ENCODE measurements around the gene BICD2. TPM values are rescaled to one million over a fixed set of nuclear protein-coding genes. Genes with fewer than 3 reads are reported as not detected.
A peak's percentile ranks its signal among the peaks of the same experiment; 100 is the strongest.

The BICD2 gene
- total RNA-seq, 1 donor from 2014 or later, result 48.2 TPM

DNA sequence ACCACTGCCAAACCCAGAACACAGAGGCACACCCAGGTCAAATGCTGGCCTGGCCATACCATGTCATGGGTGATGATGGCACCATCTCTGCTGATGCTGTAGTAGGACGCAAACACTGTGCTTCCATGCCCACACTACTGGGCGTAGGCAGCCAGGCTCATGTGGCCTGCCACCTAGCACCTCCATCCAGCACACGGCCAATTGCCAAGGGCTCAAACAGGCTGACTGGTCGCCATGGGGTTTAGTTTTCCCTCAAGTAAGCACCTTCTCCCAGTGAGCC is 39.4 kb downstream of the BICD2 start:
- Mint-ChIP-seq H3K4me1 (ENCODE audit: low read depth, unreplicated experiment) (peaks cover 33% of the 10 kb centered on the region), H3K27me3 (ENCODE audit: low read depth, unreplicated experiment) (no peaks in the 10 kb centered on the region), H3K4me3 (ENCODE audit: unreplicated experiment) (no peak overlapping the region), H3K9me3 (ENCODE audit: unreplicated experiment) (no peaks in the 10 kb centered on the region), H3K27ac (ENCODE audit: unreplicated experiment) (peak overlapping the region; percentile 62), H3K36me3 (ENCODE audit: low read depth, unreplicated experiment) (peaks cover 22% of the 10 kb centered on the region)
- no peaks in the 10 kb centered on the region for H3K9me3 ChIP-seq (ENCODE audit: insufficient read depth, low read depth, low read length)
- peaks cover 90% of the 10 kb centered on the region for H4K20me1 ChIP-seq (ENCODE audit: insufficient read depth, low read length)
- H3K36me3 ChIP-seq (ENCODE audit: insufficient read depth, low read length), result peaks cover 18% of the 10 kb centered on the region
- no peak overlapping the region for H3K27ac ChIP-seq (ENCODE audit: low read depth, low read length)
- H3K79me2 ChIP-seq (ENCODE audit: insufficient read depth, low read length), result peaks cover 76% of the 10 kb centered on the region
- no peak overlapping the region for H3K9ac ChIP-seq (ENCODE audit: low read length)
- FAIRE-seq, result no peak
- TF ChIP-seq EZH2 (IDR thresholded peaks at IDR 0.05; ENCODE audit: insufficient read depth, low read length), result no peak
- TF ChIP-seq, protein P1, sequence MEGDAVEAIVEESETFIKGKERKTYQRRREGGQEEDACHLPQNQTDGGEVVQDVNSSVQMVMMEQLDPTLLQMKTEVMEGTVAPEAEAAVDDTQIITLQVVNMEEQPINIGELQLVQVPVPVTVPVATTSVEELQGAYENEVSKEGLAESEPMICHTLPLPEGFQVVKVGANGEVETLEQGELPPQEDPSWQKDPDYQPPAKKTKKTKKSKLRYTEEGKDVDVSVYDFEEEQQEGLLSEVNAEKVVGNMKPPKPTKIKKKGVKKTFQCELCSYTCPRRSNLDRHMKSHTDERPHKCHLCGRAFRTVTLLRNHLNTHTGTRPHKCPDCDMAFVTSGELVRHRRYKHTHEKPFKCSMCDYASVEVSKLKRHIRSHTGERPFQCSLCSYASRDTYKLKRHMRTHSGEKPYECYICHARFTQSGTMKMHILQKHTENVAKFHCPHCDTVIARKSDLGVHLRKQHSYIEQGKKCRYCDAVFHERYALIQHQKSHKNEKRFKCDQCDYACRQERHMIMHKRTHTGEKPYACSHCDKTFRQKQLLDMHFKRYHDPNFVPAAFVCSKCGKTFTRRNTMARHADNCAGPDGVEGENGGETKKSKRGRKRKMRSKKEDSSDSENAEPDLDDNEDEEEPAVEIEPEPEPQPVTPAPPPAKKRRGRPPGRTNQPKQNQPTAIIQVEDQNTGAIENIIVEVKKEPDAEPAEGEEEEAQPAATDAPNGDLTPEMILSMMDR (IDR thresholded peaks at IDR 0.05; ENCODE audit: insufficient read depth, low read depth, low read length), result no peak
- peaks cover 19% of the 10 kb centered on the region for H3K4me1 ChIP-seq (ENCODE audit: insufficient read depth, low read length)
- no peak for DNase-seq (ENCODE audit: low read depth)
- H3K4me3 ChIP-seq (ENCODE audit: insufficient read depth, low read depth, low read length), result no peak overlapping the region
- no peak overlapping the region for H2AFZ ChIP-seq (ENCODE audit: low read depth, low read length)
- no peaks in the 10 kb centered on the region for H3K27me3 ChIP-seq (ENCODE audit: insufficient read depth, low read length)
- no peak overlapping the region for H3K4me2 ChIP-seq (ENCODE audit: low read length)

DNA sequence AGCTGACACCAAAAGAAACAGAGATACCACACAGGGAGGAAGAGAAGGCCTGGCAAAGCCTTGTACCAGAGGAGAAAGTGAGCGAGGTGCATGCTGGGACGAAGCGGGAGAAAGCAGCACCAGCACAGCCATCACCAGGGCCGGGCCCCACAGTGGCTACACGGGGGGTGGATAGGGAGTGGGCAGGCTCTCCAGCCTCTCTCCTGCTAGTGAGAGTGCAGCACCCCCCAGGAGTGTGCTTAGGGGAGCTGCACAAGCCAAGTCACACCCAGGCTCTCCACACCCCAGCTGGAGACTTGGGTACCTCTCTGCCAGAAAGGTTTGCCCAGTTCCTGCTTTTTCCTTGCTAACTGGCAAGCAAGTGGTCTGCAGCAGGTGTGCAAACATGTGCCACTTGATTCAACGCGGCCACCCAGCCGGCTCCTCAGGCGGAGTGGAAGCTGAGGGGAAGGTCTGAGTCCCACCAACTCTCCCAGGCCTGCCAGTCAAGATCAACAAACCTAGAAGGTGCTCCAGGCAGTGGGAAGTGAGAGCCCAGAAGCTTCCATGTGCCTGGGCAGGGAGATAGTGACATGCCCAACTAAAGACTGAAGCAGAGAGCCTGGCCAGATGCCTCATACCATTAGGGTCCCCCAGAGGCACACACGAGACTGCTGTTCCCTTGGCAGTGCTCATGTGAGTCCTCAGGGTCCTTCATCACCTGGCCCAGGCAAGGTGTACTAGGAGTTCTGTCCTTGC is 39.9 kb downstream of the BICD2 start:
- TF ChIP-seq EZH2 (IDR thresholded peaks at IDR 0.05; ENCODE audit: insufficient read depth, low read length), result no peak
- TF ChIP-seq, protein P1 (IDR thresholded peaks at IDR 0.05; ENCODE audit: insufficient read depth, low read depth, low read length), result no peak
- no peak overlapping the region for H3K27ac ChIP-seq (ENCODE audit: low read depth, low read length)
- H3K4me2 ChIP-seq (ENCODE audit: low read length), result no peak overlapping the region
- no peak overlapping the region for H3K9ac ChIP-seq (ENCODE audit: low read length)
- Mint-ChIP-seq H3K36me3 (ENCODE audit: low read depth, unreplicated experiment) (peaks cover 25% of the 10 kb centered on the region), H3K27me3 (ENCODE audit: low read depth, unreplicated experiment) (no peaks in the 10 kb centered on the region), H3K9me3 (ENCODE audit: unreplicated experiment) (no peaks in the 10 kb centered on the region), H3K4me3 (ENCODE audit: unreplicated experiment) (no peak overlapping the region), H3K4me1 (ENCODE audit: low read depth, unreplicated experiment) (peaks cover 33% of the 10 kb centered on the region), H3K27ac (ENCODE audit: unreplicated experiment) (no peak overlapping the region)
- DNase-seq (ENCODE audit: low read depth) (no peak), FAIRE-seq (no peak)
- H3K27me3 ChIP-seq (ENCODE audit: insufficient read depth, low read length), result no peaks in the 10 kb centered on the region
- peaks cover 71% of the 10 kb centered on the region for H3K79me2 ChIP-seq (ENCODE audit: insufficient read depth, low read length)
- no peak overlapping the region for H3K4me3 ChIP-seq (ENCODE audit: insufficient read depth, low read depth, low read length)
- no peak overlapping the region for H2AFZ ChIP-seq (ENCODE audit: low read depth, low read length)
- peaks cover 86% of the 10 kb centered on the region for H4K20me1 ChIP-seq (ENCODE audit: insufficient read depth, low read length)
- H3K9me3 ChIP-seq (ENCODE audit: insufficient read depth, low read depth, low read length), result no peaks in the 10 kb centered on the region
- peaks cover 22% of the 10 kb centered on the region for H3K36me3 ChIP-seq (ENCODE audit: insufficient read depth, low read length)
- peaks cover 19% of the 10 kb centered on the region for H3K4me1 ChIP-seq (ENCODE audit: insufficient read depth, low read length)

DNA sequence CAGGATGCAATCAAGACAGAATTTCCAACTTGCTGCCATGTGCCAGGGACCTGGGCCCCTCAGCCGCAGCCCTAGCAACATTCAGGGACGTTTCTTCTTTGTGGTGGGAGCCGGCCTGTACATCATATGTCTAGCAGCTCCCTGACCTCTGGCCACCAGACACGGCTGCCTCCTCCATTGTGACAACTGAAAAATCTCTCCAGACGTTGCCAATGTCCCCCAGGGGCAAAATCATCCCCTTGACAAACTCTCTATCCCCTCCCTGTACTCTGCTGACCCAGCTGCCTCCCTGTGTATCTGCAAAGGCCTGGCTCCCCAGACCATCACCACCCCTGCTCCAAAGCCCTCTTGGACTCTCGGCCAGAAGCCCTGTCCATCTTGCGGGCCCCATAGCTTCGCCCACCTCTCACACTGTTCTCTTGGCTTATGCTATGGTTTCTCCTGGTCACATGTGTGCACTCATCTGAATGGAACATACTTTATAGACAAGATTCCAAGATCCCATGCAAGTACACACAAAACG is 40.8 kb downstream of the BICD2 start:
- H3K4me1 ChIP-seq (ENCODE audit: insufficient read depth, low read length), result peaks cover 19% of the 10 kb centered on the region
- H3K27ac ChIP-seq (ENCODE audit: low read depth, low read length), result peak overlapping the region; percentile 34
- H2AFZ ChIP-seq (ENCODE audit: low read depth, low read length), result no peak overlapping the region
- no peak for FAIRE-seq
- peaks cover 24% of the 10 kb centered on the region for H3K36me3 ChIP-seq (ENCODE audit: insufficient read depth, low read length)
- Mint-ChIP-seq H3K36me3 (ENCODE audit: low read depth, unreplicated experiment) (peaks cover 26% of the 10 kb centered on the region), H3K27ac (ENCODE audit: unreplicated experiment) (no peak overlapping the region), H3K4me3 (ENCODE audit: unreplicated experiment) (no peak overlapping the region), H3K4me1 (ENCODE audit: low read depth, unreplicated experiment) (peaks cover 33% of the 10 kb centered on the region), H3K27me3 (ENCODE audit: low read depth, unreplicated experiment) (no peaks in the 10 kb centered on the region), H3K9me3 (ENCODE audit: unreplicated experiment) (no peaks in the 10 kb centered on the region)
- H3K9ac ChIP-seq (ENCODE audit: low read length), result peak overlapping the region; percentile 33
- no peak for DNase-seq (ENCODE audit: low read depth)
- H3K4me3 ChIP-seq (ENCODE audit: insufficient read depth, low read depth, low read length), result no peak overlapping the region
- no peaks in the 10 kb centered on the region for H3K9me3 ChIP-seq (ENCODE audit: insufficient read depth, low read depth, low read length)
- peak overlapping the region; percentile 43 for H3K4me2 ChIP-seq (ENCODE audit: low read length)
- H3K79me2 ChIP-seq (ENCODE audit: insufficient read depth, low read length), result peaks cover 62% of the 10 kb centered on the region
- H4K20me1 ChIP-seq (ENCODE audit: insufficient read depth, low read length), result peaks cover 77% of the 10 kb centered on the region
- no peaks in the 10 kb centered on the region for H3K27me3 ChIP-seq (ENCODE audit: insufficient read depth, low read length)
- TF ChIP-seq EZH2 (IDR thresholded peaks at IDR 0.05; ENCODE audit: insufficient read depth, low read length), result no peak
- TF ChIP-seq, protein P1 (IDR thresholded peaks at IDR 0.05; ENCODE audit: insufficient read depth, low read depth, low read length), result no peak
